ENCODE measurements around the gene CSMD2.

The CSMD2 gene

DNA sequence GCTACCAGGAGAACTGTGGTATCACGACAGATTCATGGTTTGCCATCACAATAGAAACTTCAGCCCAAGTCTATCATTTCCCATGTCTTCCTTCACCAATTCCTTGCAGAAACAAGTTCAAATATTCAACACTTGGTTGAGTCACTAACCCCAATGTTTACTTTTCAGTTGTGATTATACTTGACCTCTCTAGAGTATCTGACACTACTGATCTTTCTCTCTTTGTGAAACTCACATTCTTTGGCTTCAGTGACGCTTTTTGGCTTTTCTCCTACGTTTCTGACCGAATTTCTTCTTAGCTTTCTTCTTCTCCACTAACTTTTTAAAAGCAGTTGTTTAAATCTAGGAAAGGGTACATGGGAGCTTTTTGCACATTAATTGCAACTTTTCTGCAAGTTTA lies 350.0 kb downstream of the CSMD2 start:
- no peak overlapping the region for H3K4me3 ChIP-seq (ENCODE audit: low read length)
- H3K36me3 ChIP-seq (ENCODE audit: control insufficient read depth, insufficient read depth, low read length): no peaks in the 10 kb centered on the region
- H3K27ac ChIP-seq (ENCODE audit: low read length): no peak overlapping the region
- H3K9me3 ChIP-seq (ENCODE audit: control insufficient read depth, insufficient read depth, low read length): no peaks in the 10 kb centered on the region
- no peaks in the 10 kb centered on the region for H3K4me1 ChIP-seq (ENCODE audit: control insufficient read depth, insufficient read depth, low read length)
- DNase-seq (ENCODE audit: low read depth, low spot score): no peak
- no CpG with 5 or more reads among the region's 4 CpGs for WGBS (ENCODE audit: insufficient coverage, insufficient read length)
- H3K27me3 ChIP-seq (ENCODE audit: control insufficient read depth, insufficient read depth, low read length): no peaks in the 10 kb centered on the region

DNA sequence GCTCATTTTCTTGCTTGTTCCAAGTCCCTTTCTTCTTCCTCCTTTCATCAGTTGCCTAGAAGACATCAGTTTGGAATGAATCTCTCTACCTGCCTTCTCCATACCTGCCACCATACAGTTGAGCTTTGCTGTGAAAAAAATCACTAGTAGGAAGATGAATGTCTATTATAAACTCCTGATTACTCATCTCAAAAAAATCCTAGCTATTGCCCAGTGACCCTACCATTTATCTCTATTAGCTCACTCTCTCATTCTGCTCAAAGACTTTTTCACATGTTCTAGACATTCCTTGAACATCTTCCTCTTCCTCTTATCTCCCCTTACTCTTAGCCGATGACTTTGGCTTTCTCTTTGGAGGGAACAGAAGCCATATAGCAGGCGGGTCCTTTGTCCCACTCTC lies 350.9 kb downstream of the CSMD2 start:
- H3K9me3 ChIP-seq (ENCODE audit: control insufficient read depth, insufficient read depth, low read length): no peaks in the 10 kb centered on the region
- no CpG with 5 or more reads among the region's 2 CpGs for WGBS (ENCODE audit: insufficient coverage, insufficient read length)
- H3K27ac ChIP-seq (ENCODE audit: low read length): no peak overlapping the region
- no peaks in the 10 kb centered on the region for H3K36me3 ChIP-seq (ENCODE audit: control insufficient read depth, insufficient read depth, low read length)
- H3K4me1 ChIP-seq (ENCODE audit: control insufficient read depth, insufficient read depth, low read length): no peaks in the 10 kb centered on the region
- DNase-seq (ENCODE audit: low read depth, low spot score): no peak
- H3K4me3 ChIP-seq (ENCODE audit: low read length): no peak overlapping the region
- H3K27me3 ChIP-seq (ENCODE audit: control insufficient read depth, insufficient read depth, low read length): no peaks in the 10 kb centered on the region

DNA sequence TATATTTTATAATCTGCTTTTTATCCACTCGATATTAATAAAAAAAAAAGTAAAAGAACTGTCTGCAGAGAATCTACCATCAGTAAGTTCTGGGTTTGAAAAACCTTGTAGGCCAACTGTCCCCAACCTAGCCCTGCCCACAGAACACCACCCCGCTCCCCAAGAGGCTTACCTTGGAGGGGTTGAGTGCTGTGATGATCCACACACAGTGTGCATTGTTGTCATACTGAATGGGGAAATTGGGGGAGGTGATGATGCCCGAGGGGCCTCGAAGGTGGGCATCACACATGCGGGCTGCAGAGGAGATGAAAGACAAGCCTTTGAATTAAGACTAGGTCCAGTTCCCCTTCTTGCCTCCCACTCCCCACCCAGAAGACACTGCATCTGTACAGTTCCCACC lies 354.5 kb downstream of the CSMD2 start:
- Histone ChIP-seq H3K4me1 (ENCODE audit: control insufficient read depth, insufficient read depth, low read length) (no peaks in the 10 kb centered on the region), H3K36me3 (ENCODE audit: control insufficient read depth, insufficient read depth, low read length) (no peaks in the 10 kb centered on the region), H3K27ac (ENCODE audit: low read length) (no peak overlapping the region), H3K9me3 (ENCODE audit: control insufficient read depth, insufficient read depth, low read length) (no peaks in the 10 kb centered on the region), H3K4me3 (ENCODE audit: low read length) (no peak overlapping the region), H3K27me3 (ENCODE audit: control insufficient read depth, insufficient read depth, low read length) (no peaks in the 10 kb centered on the region)
- no CpG with 5 or more reads among the region's 5 CpGs for WGBS (ENCODE audit: insufficient coverage, insufficient read length)
- DNase-seq (ENCODE audit: low read depth, low spot score): no peak

DNA sequence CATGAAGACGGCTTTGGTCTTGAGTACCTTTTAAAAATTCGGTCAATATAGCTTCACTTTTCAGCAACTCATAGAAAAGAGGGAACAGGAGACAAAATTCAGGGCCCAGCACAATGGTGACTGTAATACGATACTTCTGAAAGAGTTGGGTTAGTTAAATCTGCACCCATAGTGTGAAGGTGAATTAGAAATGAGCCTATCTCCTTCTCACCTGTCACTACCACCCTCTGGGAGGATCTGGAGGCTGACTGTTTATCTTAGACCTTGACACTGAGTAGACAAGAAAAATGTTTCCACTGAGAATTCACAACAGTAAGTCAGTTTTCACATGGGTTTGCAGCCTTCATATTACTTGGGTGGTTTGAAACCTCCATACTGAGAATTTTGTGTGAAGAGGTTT lies 359.0 kb downstream of the CSMD2 start:
- Histone ChIP-seq H3K4me1 (ENCODE audit: control insufficient read depth, insufficient read depth, low read length) (no peaks in the 10 kb centered on the region), H3K27me3 (ENCODE audit: control insufficient read depth, insufficient read depth, low read length) (no peaks in the 10 kb centered on the region), H3K27ac (ENCODE audit: low read length) (no peak overlapping the region), H3K36me3 (ENCODE audit: control insufficient read depth, insufficient read depth, low read length) (no peaks in the 10 kb centered on the region), H3K9me3 (ENCODE audit: control insufficient read depth, insufficient read depth, low read length) (no peaks in the 10 kb centered on the region), H3K4me3 (ENCODE audit: low read length) (no peak overlapping the region)
- WGBS (ENCODE audit: insufficient coverage, insufficient read length): no CpG with 5 or more reads among the region's 3 CpGs
- DNase-seq (ENCODE audit: low read depth, low spot score): no peak

DNA sequence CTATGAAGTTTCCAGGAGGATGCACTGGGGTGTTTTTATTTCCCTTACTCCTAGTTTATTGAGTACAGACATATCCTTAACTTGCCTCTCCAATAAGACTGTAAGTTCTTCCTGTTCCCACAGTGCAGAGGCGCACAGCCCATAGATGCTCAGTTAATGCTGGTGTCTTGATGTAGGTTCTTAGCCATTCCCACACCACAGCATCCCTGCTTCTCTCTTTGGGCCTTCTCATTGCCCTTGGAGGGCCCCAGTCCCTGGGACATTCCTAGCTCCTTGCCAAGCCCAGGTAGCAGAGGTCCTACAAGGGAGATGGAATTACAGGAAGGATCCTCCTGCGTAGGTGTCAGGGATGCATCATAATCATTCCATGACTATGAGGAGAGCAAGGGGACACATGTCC lies 362.8 kb downstream of the CSMD2 start:
- H3K4me3 ChIP-seq (ENCODE audit: low read length): no peak overlapping the region
- no CpG with 5 or more reads among the region's 2 CpGs for WGBS (ENCODE audit: insufficient coverage, insufficient read length)

DNA sequence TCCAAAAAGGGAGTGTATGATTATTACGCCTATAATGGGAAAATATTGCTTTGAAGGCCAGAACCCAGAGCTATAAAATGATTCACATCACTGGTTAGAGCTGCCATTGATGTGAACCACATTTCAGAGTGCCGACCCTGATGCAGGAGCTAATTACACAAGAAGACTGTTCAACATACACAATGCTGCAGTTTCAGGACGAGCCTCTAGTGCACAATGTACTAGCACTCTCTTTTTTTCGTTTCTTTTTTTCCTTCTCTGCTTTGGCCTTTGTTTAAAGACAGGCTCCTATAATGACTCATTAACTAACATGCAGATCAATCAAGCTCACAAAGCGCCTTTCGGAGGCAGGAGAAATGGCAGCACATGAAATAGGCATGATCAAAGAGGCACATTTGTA lies 367.2 kb downstream of the CSMD2 start:
- Histone ChIP-seq H3K9me3 (ENCODE audit: control insufficient read depth, insufficient read depth, low read length) (no peaks in the 10 kb centered on the region), H3K36me3 (ENCODE audit: control insufficient read depth, insufficient read depth, low read length) (0 out of 2 replicates have a peak, but pooled peaks cover 2% of the 10 kb centered on the region), H3K4me3 (ENCODE audit: low read length) (no peak overlapping the region), H3K4me1 (ENCODE audit: control insufficient read depth, insufficient read depth, low read length) (no peaks in the 10 kb centered on the region), H3K27ac (ENCODE audit: low read length) (no peak overlapping the region), H3K27me3 (ENCODE audit: control insufficient read depth, insufficient read depth, low read length) (no peaks in the 10 kb centered on the region)
- WGBS (ENCODE audit: insufficient coverage, insufficient read length): no CpG with 5 or more reads among the region's 6 CpGs
- DNase-seq (ENCODE audit: low read depth, low spot score): no peak

More for the DNA sequence above, 362.8 kb downstream of the CSMD2 start:
- Histone ChIP-seq H3K27ac (ENCODE audit: low read length) (no peak overlapping the region), H3K36me3 (ENCODE audit: control insufficient read depth, insufficient read depth, low read length) (0 out of 2 replicates have a peak, but pooled peaks cover 2% of the 10 kb centered on the region), H3K27me3 (ENCODE audit: control insufficient read depth, insufficient read depth, low read length) (no peaks in the 10 kb centered on the region), H3K9me3 (ENCODE audit: control insufficient read depth, insufficient read depth, low read length) (no peaks in the 10 kb centered on the region), H3K4me1 (ENCODE audit: control insufficient read depth, insufficient read depth, low read length) (no peaks in the 10 kb centered on the region)
- no peak for DNase-seq (ENCODE audit: low read depth, low spot score)

DNA sequence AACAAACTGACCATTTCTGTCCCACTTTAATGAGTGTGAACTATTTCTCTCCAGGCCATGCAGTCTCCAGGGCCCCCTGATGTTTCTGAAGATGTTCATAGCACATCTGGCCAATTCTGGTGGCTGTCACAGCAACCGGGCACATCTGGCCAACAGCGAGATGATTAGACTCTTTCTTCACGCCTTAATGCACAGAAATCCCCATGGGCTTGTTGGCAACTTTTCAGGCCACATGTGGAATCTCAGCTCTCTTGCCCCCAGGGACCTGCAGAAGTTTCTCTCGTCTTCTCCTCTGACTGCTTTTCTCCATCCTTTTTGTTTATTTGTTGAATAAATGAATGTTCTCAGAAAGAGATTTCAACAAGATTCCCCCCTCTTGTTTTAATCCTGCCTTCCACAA lies 372.4 kb downstream of the CSMD2 start:
- no peaks in the 10 kb centered on the region; the same call in 1 of the 2 replicates for H3K36me3 ChIP-seq (ENCODE audit: control insufficient read depth, insufficient read depth, low read length)
- H3K9me3 ChIP-seq (ENCODE audit: control insufficient read depth, insufficient read depth, low read length): no peaks in the 10 kb centered on the region
- DNase-seq (ENCODE audit: low read depth, low spot score): no peak
- H3K4me3 ChIP-seq (ENCODE audit: low read length): no peak overlapping the region
- H3K27me3 ChIP-seq (ENCODE audit: control insufficient read depth, insufficient read depth, low read length): no peaks in the 10 kb centered on the region
- no peaks in the 10 kb centered on the region for H3K4me1 ChIP-seq (ENCODE audit: control insufficient read depth, insufficient read depth, low read length)
- WGBS (ENCODE audit: insufficient coverage, insufficient read length): no CpG with 5 or more reads among the region's 4 CpGs
- no peak overlapping the region for H3K27ac ChIP-seq (ENCODE audit: low read length)

DNA sequence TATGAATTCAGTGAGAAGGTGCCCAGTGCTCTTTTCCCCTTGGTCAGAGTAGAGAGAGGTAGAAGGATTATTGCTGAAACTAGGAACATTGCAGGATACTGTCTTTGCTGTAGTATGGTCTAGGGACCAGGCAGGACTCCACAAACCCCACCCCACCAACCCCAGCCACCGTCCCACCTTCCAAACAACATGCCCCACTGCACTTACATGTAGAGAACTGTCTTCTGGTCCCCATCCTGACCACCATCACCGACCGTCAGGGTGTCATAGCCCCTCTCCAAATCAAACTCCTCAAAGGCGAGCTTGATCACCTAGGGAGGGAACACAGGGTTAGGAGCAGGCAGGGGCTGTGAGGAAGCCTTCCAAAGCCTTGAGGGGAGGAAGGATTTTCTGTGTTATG lies 372.8 kb downstream of the CSMD2 start:
- Histone ChIP-seq H3K27me3 (ENCODE audit: control insufficient read depth, insufficient read depth, low read length) (no peaks in the 10 kb centered on the region), H3K36me3 (ENCODE audit: control insufficient read depth, insufficient read depth, low read length) (no peaks in the 10 kb centered on the region; the same call in 1 of the 2 replicates), H3K4me3 (ENCODE audit: low read length) (no peak overlapping the region), H3K9me3 (ENCODE audit: control insufficient read depth, insufficient read depth, low read length) (no peaks in the 10 kb centered on the region), H3K4me1 (ENCODE audit: control insufficient read depth, insufficient read depth, low read length) (no peaks in the 10 kb centered on the region), H3K27ac (ENCODE audit: low read length) (no peak overlapping the region)
- no peak for DNase-seq (ENCODE audit: low read depth, low spot score)
- WGBS (ENCODE audit: insufficient coverage, insufficient read length): no CpG with 5 or more reads among the region's 4 CpGs

DNA sequence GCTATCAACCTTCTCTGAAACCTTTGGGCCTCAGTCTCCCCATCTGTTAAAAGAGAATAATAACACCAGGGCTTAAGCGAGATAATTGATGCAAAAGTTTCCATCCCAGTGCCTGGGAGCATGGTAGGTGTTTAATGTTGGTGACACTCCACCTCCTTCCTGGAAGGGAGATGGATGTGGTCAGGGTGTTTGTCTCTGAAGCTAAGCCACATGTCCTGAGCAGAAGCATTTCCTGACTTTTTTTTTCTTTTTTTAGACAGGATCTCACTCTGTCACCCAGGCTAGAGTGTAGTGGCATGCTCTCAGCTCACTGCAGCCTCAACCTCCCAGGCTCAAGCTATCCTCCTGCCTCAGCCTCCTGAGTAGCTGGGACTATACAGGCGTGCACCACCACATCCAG lies 373.8 kb downstream of the CSMD2 start:
- no CpG with 5 or more reads among the region's 2 CpGs for WGBS (ENCODE audit: insufficient coverage, insufficient read length)
- Histone ChIP-seq H3K9me3 (ENCODE audit: control insufficient read depth, insufficient read depth, low read length) (no peaks in the 10 kb centered on the region), H3K36me3 (ENCODE audit: control insufficient read depth, insufficient read depth, low read length) (no peaks in the 10 kb centered on the region; the same call in 1 of the 2 replicates), H3K4me3 (ENCODE audit: low read length) (no peak overlapping the region), H3K27ac (ENCODE audit: low read length) (no peak overlapping the region), H3K27me3 (ENCODE audit: control insufficient read depth, insufficient read depth, low read length) (no peaks in the 10 kb centered on the region), H3K4me1 (ENCODE audit: control insufficient read depth, insufficient read depth, low read length) (no peaks in the 10 kb centered on the region)
- no peak for DNase-seq (ENCODE audit: low read depth, low spot score)

DNA sequence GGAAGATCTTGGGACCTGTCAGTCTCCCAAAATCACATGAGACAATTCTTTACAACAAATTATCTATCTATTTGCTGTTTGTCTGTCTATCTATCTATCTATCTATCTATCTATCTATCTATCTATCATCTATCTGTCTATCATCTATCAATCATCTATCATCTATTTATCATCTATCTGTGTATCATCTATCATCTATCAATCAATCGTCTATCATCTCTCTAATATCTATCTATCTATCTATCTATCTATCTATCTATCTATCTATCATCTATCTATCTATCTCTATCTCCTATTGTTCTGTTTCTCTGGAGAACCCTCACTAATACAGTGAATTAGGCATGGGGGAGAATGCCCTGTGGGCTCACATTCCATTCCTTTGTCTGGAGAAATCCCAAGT lies 374.5 kb downstream of the CSMD2 start:
- Histone ChIP-seq H3K4me3 (ENCODE audit: low read length) (no peak overlapping the region), H3K27ac (ENCODE audit: low read length) (no peak overlapping the region), H3K4me1 (ENCODE audit: control insufficient read depth, insufficient read depth, low read length) (no peaks in the 10 kb centered on the region), H3K27me3 (ENCODE audit: control insufficient read depth, insufficient read depth, low read length) (no peaks in the 10 kb centered on the region), H3K9me3 (ENCODE audit: control insufficient read depth, insufficient read depth, low read length) (no peaks in the 10 kb centered on the region), H3K36me3 (ENCODE audit: control insufficient read depth, insufficient read depth, low read length) (no peaks in the 10 kb centered on the region; the same call in 1 of the 2 replicates)
- no peak for DNase-seq (ENCODE audit: low read depth, low spot score)
- WGBS (ENCODE audit: insufficient coverage, insufficient read length): 100% methylated on average over 1 of the region's 1 CpG

DNA sequence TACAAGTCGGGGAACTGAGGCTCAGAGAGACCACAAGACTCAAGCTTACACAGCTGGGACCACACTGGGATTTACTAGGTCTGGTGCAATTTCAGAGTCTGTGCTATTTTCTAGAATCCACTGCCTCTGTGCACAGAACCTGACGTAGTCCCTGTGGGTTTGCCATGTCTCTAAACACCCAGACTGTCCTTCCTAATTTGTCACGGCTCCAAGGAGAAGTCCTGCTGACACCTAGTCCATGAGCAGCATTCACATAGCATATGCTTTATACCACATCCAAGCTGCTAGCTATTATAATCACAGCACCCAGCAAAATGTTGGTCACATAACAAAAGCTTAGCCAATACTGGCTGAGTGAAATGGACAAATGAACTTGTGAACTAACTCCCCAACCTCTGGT lies 380.2 kb downstream of the CSMD2 start:
- no CpG with 5 or more reads among the region's 3 CpGs for WGBS (ENCODE audit: insufficient coverage, insufficient read length)
- no peaks in the 10 kb centered on the region for H3K27me3 ChIP-seq (ENCODE audit: control insufficient read depth, insufficient read depth, low read length)
- H3K4me3 ChIP-seq (ENCODE audit: low read length): no peak overlapping the region
- no peaks in the 10 kb centered on the region for H3K4me1 ChIP-seq (ENCODE audit: control insufficient read depth, insufficient read depth, low read length)
- H3K27ac ChIP-seq (ENCODE audit: low read length): no peak overlapping the region
- no peaks in the 10 kb centered on the region; the same call in 1 of the 2 replicates for H3K36me3 ChIP-seq (ENCODE audit: control insufficient read depth, insufficient read depth, low read length)
- H3K9me3 ChIP-seq (ENCODE audit: control insufficient read depth, insufficient read depth, low read length): no peaks in the 10 kb centered on the region
- DNase-seq (ENCODE audit: low read depth, low spot score): no peak

Measured in iPS DF 6.9 (cell line).